Natural killer cell treated with Interleukin-12 subunit alpha and Interleukin-12 subunit beta and Interleukin-15 and Interleukin-18, amount 100 ng/mL, for 72 hours (primary cell): ENCODE measurements around the gene CYTH3. TPM values are rescaled to one million over a fixed set of nuclear protein-coding genes. Genes with fewer than 3 reads are reported as not detected.
"Not testable (repeated sequence)": the region's sequence is repeated elsewhere in the genome, so short reads cannot be mapped to it uniquely, and the experiment has no call there.

Source experiments
- ATAC-seq, 2 donors: fragments of 150-1000 bp; cut with Tn5 transposase in 1 of 2; sonication (Bioruptor Pico), chemical (Tn5 transposase) in 1 of 2; 2 replicates each; pipeline ENCODE4 v1.10.0; 2021
- DNase-seq: peaks from one replicate; pipeline ENCODE4 v3.0.0; 2022; ENCODE audit warnings: low spot score
- H3K27ac Mint-ChIP-seq, 2 donors: 1 replicate in 1 of 2; 2 replicates in 1 of 2; pipeline ENCODE4 v1.8.0; 2022; ENCODE audit warnings: mixed read lengths in 2 of 2, mild to moderate bottlenecking in 1 of 2, moderate library complexity in 1 of 2
- H3K27me3 Mint-ChIP-seq, 2 donors: 1 replicate in 1 of 2; 2 replicates in 1 of 2; pipeline ENCODE4 v1.8.0; 2022; ENCODE audit warnings: mixed read lengths in 2 of 2
- H3K36me3 Mint-ChIP-seq: one replicate; pipeline ENCODE4 v1.8.0; 2022; ENCODE audit warnings: mixed read lengths
- H3K4me1 Mint-ChIP-seq, 2 donors: 1 replicate in 1 of 2; 2 replicates in 1 of 2; pipeline ENCODE4 v1.8.0; 2022; ENCODE audit warnings: low read depth in 2 of 2, mixed read lengths in 2 of 2, mild to moderate bottlenecking in 1 of 2
- H3K4me3 Mint-ChIP-seq: one replicate; pipeline ENCODE4 v1.8.0; 2022; ENCODE audit warnings: mixed read lengths
- H3K9me3 Mint-ChIP-seq: 2 replicates; pipeline ENCODE4 v1.8.0; 2022; ENCODE audit warnings: mixed read lengths
- total RNA-seq, 2 donors: library from RNA; stranded (reverse); gene quantifications; one replicate each; pipeline ENCODE4 v1.2.3, GENCODE V29; 2022

The CYTH3 gene
- total RNA-seq, 2 donors from 2014 or later: 0.64 to 5.4 TPM

DNA sequence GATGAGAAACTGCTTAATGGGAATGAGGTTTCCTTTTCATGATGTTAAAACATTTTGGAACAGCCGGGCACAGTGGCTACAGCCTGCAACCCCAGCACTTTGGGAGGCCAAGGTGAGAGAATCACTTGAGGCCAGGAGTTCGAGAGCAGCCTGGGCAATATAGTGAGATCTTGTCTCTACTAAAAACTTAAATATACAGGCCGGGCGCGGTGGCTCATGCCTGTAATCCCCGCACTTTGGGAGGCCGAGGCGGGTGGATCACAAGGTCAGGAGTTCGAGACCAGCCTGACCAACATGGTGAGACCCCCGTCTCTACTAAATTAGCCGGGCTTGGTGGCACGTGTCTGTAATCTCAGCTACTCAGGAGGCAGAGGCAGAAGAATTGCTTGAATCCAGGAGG is 19.5 kb upstream of the CYTH3 start:
- H3K27ac Mint-ChIP-seq, H3K9me3 Mint-ChIP-seq, DNase-seq, H3K4me1 Mint-ChIP-seq, H3K4me3 Mint-ChIP-seq, ATAC-seq, H3K36me3 Mint-ChIP-seq, H3K27me3 Mint-ChIP-seq: not testable (repeated sequence)

DNA sequence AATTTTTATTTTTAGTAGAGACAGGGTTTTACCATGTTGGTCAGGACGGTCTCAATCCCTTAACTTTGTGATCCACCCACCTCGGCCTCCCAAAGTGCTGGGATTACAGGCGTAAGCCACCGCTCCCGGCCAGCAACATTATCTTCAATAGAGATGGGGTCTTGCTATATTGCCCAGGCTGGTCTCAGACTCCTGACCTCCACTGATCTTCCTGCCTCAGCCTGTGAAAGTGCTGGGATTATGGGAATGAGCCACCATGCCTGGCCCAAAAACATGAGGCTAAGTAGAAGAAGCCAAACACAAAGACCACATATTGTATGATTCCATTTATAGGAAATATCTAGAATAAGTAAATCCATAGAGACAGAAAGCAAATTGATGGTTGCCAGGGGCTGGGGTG is 19.1 kb upstream of the CYTH3 start:
- H3K27ac Mint-ChIP-seq: no peak overlapping the region
- H3K36me3 Mint-ChIP-seq: no peaks in the 10 kb centered on the region
- H3K27me3 Mint-ChIP-seq: no peaks in the 10 kb centered on the region
- no peaks in the 10 kb centered on the region for H3K4me1 Mint-ChIP-seq
- H3K4me3 Mint-ChIP-seq: no peak overlapping the region
- no peak for DNase-seq
- ATAC-seq: no peak
- H3K9me3 Mint-ChIP-seq: no peaks in the 10 kb centered on the region

DNA sequence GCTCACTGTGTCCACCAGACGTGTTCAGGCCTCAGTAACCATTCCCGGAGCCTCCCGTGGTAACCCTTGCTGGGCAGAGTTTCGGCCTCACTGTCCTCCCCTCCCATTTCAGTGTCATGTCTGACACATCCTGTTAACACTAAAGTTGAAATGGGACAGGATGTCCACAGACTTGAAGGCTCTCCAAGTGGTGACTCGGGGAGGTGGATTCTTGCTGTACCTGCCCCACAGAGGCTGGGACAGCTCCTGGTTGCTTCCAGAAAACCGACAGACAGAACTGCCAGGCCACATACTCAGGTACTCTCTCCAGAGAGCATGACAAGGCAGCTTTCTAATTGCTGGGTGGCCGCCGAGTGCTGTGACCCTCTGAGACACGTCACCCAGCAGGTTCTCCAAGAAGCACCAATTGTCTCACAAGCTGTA is 17.9 kb upstream of the CYTH3 start:
- Mint-ChIP-seq H3K4me3 (no peak overlapping the region), H3K27me3 (no peaks in the 10 kb centered on the region), H3K36me3 (no peaks in the 10 kb centered on the region), H3K27ac (no peak overlapping the region), H3K4me1 (no peaks in the 10 kb centered on the region), H3K9me3 (no peaks in the 10 kb centered on the region)
- ATAC-seq (no peak), DNase-seq (no peak)

GRCh38 chr7:6288270-6288860 is 15.9 kb upstream of the CYTH3 start:
- no peaks in the 10 kb centered on the region for H3K27me3 Mint-ChIP-seq
- H3K9me3 Mint-ChIP-seq: no peaks in the 10 kb centered on the region
- DNase-seq (no peak), ATAC-seq (no peak)
- H3K36me3 Mint-ChIP-seq: no peaks in the 10 kb centered on the region
- H3K27ac Mint-ChIP-seq: no peak overlapping the region
- H3K4me3 Mint-ChIP-seq: no peak overlapping the region
- H3K4me1 Mint-ChIP-seq: peaks cover 0 to 3% of the 10 kb centered on the region in 2 donors

DNA sequence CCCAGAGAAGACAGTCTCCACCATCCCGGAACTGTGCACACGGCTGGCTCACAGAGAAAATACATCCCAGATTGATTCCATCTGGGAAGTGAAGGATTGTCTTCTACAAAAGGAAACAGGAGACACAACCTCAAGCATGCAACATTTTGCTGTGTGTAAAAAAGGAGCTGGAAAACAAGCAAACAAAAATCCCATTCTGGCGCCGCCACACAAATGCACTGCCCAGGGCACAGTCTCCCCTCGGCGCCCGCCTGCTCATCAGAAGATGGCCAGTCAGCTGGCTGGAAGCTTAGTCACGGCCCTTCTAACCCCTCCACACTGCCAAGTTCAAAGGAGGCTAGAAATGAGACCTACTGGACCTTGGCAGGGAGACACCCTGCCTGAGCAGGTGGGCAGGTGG is 14.1 kb upstream of the CYTH3 start:
- ATAC-seq (no peak), DNase-seq (no peak)
- Mint-ChIP-seq H3K9me3 (no peaks in the 10 kb centered on the region), H3K4me1 (peaks cover 0 to 3% of the 10 kb centered on the region in 2 donors), H3K27ac (no peak overlapping the region), H3K4me3 (no peak overlapping the region), H3K27me3 (no peaks in the 10 kb centered on the region), H3K36me3 (no peaks in the 10 kb centered on the region)

- H3K9me3 Mint-ChIP-seq: no peaks in the 10 kb centered on the region
These were observed 12.3 kb upstream of the CYTH3 start for GRCh38 chr7:6284461-6285360.

GRCh38 chr7:6284055-6284400 is 11.6 kb upstream of the CYTH3 start:
- H3K9me3 Mint-ChIP-seq: no peaks in the 10 kb centered on the region
- no peak overlapping the region for H3K27ac Mint-ChIP-seq
- H3K36me3 Mint-ChIP-seq: no peaks in the 10 kb centered on the region
- H3K27me3 Mint-ChIP-seq: no peaks in the 10 kb centered on the region
- peaks cover 0 to 3% of the 10 kb centered on the region in 2 donors for H3K4me1 Mint-ChIP-seq
- DNase-seq: no peak
- ATAC-seq: no peak
- no peak overlapping the region for H3K4me3 Mint-ChIP-seq

More at GRCh38 chr7:6284461-6285360, 12.3 kb upstream of the CYTH3 start:
- Mint-ChIP-seq H3K4me3 (no peak overlapping the region), H3K27me3 (no peaks in the 10 kb centered on the region), H3K4me1 (peaks cover 0 to 3% of the 10 kb centered on the region in 2 donors), H3K36me3 (no peaks in the 10 kb centered on the region), H3K27ac (no peak overlapping the region)
- DNase-seq: no peak
- ATAC-seq: peak in 1 of 2 donors; percentile 17

DNA sequence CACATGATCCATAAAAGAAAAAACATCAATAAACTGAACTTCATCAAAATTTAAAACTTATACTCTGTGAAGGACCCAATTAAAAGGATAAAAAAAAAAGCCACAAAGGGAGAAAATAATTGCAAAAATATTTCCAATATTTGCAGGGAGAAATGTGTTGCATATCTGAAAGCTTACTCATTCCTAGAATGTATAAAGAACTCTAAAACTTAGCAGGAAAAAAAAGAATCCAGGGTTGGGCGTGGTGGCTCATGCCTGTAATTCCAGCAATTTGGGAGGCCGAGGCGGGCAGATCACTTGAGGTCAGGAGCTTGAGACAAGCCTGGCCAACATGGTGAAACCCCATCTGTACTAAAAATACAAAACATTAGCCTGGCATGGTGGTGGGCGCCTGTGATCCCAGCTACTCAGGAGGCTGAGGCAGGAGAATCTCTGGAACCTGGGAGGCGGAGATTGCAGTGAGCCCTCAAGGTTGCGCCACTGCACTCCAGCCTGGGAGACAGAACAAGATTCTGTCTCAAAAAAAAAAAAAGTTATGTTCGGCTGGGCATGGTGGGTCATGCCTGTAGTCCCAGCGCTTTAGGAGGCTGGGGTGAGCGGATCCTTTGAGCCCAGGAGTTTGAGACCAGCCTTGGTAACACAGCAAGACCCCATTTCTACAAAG is 11.1 kb upstream of the CYTH3 start:
- H3K4me3 Mint-ChIP-seq, ATAC-seq, H3K27me3 Mint-ChIP-seq, H3K4me1 Mint-ChIP-seq, H3K27ac Mint-ChIP-seq, H3K36me3 Mint-ChIP-seq, DNase-seq, H3K9me3 Mint-ChIP-seq: not testable (repeated sequence)

DNA sequence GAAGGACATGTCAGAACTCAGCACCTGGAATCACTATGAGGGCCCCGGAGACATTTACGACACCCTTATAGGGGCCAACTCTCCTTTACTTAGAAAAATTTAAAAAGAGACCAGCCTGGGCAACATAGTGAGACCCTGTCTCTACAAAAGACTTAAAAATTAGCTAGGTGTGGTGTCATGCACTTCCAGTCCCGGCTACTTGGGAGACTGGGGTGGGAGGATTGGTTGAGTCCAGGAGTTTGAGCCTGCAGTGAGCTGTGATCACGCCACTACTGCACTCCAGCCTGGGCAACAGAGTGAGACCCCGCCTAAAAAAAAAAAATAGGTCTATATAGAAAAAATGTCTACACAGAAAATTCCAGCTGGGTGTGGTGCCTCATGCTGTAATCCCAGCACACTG is 7.5 kb upstream of the CYTH3 start:
- no peak for DNase-seq
- H3K4me3 Mint-ChIP-seq: no peak overlapping the region
- no peak for ATAC-seq
- H3K36me3 Mint-ChIP-seq: no peaks in the 10 kb centered on the region
- no peak overlapping the region for H3K27ac Mint-ChIP-seq
- peaks cover 0 to 3% of the 10 kb centered on the region in 2 donors for H3K4me1 Mint-ChIP-seq
- H3K27me3 Mint-ChIP-seq: no peaks in the 10 kb centered on the region
- H3K9me3 Mint-ChIP-seq: no peaks in the 10 kb centered on the region

- no peak for ATAC-seq
- Mint-ChIP-seq H3K36me3 (no peaks in the 10 kb centered on the region), H3K27ac (no peak overlapping the region), H3K9me3 (no peaks in the 10 kb centered on the region), H3K4me3 (no peak overlapping the region), H3K4me1 (peaks cover 0 to 2% of the 10 kb centered on the region in 2 donors), H3K27me3 (no peaks in the 10 kb centered on the region)
- no peak for DNase-seq
These were observed 6.9 kb upstream of the CYTH3 start for GRCh38 chr7:6279341-6279740.

DNA sequence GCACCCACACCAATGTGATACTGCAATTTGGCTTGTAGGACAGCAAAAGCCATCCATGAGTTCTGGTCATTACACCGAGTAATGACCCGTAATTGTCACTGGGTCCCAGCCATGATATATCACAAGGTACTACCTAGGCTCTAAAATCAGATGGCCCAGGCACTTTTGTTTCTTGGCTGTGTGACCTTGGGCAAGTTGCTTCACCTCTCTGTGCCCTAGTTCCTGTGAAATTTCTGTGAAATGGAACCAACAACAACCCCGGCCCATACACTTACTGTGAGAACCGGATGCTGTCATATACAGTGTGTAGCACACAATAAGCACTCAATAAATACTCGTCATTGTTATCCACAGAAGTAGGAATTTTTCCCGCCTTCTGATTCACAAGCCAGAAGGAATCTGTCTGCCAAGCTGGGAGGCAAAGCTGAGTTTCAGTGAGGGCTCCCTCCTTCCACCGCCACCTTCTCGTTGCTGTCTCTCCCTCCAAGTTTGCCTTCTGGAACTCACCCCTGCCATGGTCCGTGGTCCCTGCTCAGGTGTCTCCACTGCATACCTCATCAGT is 6.4 kb upstream of the CYTH3 start:
- Mint-ChIP-seq H3K9me3 (no peaks in the 10 kb centered on the region), H3K4me1 (no peaks in the 10 kb centered on the region), H3K36me3 (no peaks in the 10 kb centered on the region), H3K27me3 (no peaks in the 10 kb centered on the region), H3K27ac (no peak overlapping the region), H3K4me3 (no peak overlapping the region)
- no peak for ATAC-seq
- no peak for DNase-seq

DNA sequence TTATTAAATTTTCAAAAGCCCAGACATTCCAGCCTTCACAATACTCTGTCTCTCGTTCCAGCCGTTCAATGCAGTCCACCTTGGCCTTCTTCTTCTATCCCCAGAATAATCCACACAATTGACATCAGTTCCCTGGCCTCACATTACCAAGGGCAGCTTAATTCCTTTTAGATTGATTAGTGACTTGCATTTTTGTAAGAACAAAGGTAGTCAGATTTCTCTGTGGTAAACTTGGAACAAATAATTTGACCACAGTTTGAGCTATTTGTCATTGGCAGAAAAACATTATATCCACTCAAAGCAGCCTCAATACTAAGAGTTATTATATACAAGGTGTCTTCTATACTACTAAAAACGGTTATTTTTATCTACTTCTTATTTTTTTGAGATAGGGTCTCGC is 5.1 kb upstream of the CYTH3 start:
- H3K9me3 Mint-ChIP-seq: no peaks in the 10 kb centered on the region
- H3K4me1 Mint-ChIP-seq: peaks cover 4 to 6% of the 10 kb centered on the region in 2 donors
- H3K4me3 Mint-ChIP-seq: no peak overlapping the region
- DNase-seq (no peak), ATAC-seq (no peak)
- no peaks in the 10 kb centered on the region for H3K27me3 Mint-ChIP-seq
- no peak overlapping the region for H3K27ac Mint-ChIP-seq
- no peaks in the 10 kb centered on the region for H3K36me3 Mint-ChIP-seq

DNA sequence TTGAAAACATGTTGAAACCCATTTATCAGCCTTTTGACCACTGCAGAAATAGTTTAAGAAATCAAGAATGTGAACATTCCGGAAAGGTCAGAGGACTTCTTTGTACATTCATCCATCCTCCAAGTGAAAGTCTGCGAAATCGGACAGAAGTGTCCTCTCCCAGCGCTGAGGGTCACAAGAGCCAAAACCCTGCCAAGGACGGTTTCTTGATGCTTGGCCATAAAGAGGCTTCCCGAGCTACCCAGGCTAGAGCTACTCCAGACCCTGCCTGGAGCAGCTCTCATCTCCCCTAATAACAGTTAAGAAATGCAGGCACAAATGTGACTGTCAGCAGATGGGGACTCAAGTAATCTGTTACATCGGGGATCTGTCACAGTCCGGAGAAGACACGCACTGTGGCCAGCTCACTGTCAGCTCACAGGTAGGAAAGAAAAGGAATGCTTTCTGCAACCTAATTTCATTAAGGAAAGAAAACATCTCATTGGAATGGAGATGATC is 4.5 kb upstream of the CYTH3 start:
- Mint-ChIP-seq H3K36me3 (no peaks in the 10 kb centered on the region), H3K27ac (no peak overlapping the region), H3K9me3 (no peaks in the 10 kb centered on the region), H3K27me3 (no peaks in the 10 kb centered on the region), H3K4me3 (no peak overlapping the region), H3K4me1 (peaks cover 4 to 6% of the 10 kb centered on the region in 2 donors)
- DNase-seq (no peak), ATAC-seq (no peak)

DNA sequence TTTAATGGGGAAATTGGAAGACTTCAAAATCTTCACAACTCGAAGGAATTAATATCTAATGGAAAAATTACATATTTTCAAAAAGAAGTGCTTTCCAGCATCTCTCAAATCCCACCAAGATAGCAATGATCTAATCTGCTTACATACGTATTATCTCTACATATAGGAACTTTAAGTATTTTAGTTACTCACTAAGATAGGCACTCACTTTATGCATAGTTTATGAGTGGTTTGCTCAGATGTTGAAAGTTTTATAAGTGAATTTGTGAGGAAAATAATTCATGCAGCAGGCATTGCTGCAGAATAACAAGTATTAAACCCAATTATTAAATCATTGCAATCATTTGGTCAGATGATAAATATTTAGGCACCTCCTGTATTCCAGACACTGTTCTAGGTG is 2.3 kb upstream of the CYTH3 start:
- H3K27ac Mint-ChIP-seq: no peak overlapping the region
- DNase-seq (no peak), ATAC-seq (no peak)
- H3K4me1 Mint-ChIP-seq: peaks cover 18 to 19% of the 10 kb centered on the region in 2 donors
- no peaks in the 10 kb centered on the region for H3K9me3 Mint-ChIP-seq
- H3K27me3 Mint-ChIP-seq: peaks cover 8 to 19% of the 10 kb centered on the region in 2 donors
- H3K36me3 Mint-ChIP-seq: no peaks in the 10 kb centered on the region
- H3K4me3 Mint-ChIP-seq: no peak overlapping the region
